Measurements from ENCODE around the gene CHMP4B.

DNA sequence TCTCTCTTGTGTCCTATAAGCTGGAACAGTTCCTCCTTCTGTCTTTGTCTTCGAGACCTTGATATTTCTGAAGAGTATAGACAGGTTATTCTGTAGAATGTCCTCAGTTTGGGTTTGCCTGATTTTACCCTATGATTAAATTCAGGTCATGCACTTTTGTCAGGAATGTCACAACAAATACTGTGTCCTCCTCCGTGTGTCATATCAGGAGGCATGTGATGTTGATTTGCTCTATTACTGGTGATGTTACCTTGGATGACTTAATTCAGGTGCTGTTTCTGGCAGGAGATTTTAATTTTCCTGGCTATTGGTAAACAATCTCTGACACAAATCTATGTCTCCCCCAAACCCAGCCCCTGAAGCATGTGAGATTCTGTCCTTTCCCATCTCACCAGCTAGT lies 33.3 kb upstream of the CHMP4B start:
- TF ChIP-seq EZH2 (IDR thresholded peaks at IDR 0.05; ENCODE audit: insufficient read depth, poor library complexity, severe bottlenecking) (no peak), EZH2phosphoT487 (IDR thresholded peaks at IDR 0.05; ENCODE audit: insufficient read depth, low read depth) (no peak)
